GM21526 (cell line): ENCODE results near the gene ATF7.
"Not testable (repeated sequence)": the region's sequence is repeated elsewhere in the genome, so short reads cannot be mapped to it uniquely, and the experiment has no call there.

Source experiments
- ATAC-seq: cut with Tn5 transposase; IDR thresholded peaks from one replicate; pipeline ENCODE4 v1.9.1; 2021; ENCODE audit warnings: moderate library complexity; ENCODE audit not compliant: unreplicated experiment, low FRiP score

ATF7 gene

GRCh38 chr12:53625946-53626701, at the start of gene ATF7:
Gene ATF7, minus strand, starts transcription at chr12:53626382. Its CDS starts 25,382 bp downstream, at chr12:53601000.
- ATAC-seq = peak; percentile 93

GRCh38 chr12:53674977-53675700, 49.0 kb upstream of the ATF7 start:
- ATAC-seq = no peak

- no peak for ATAC-seq
These were observed 44.8 kb upstream of the ATF7 start for GRCh38 chr12:53670971-53671370.

- ATAC-seq = no peak
These were observed 44.1 kb upstream of the ATF7 start for GRCh38 chr12:53670308-53670707.

GRCh38 chr12:53667080-53667479, 40.9 kb upstream of the ATF7 start:
- ATAC-seq = no peak

- ATAC-seq = no peak
These were observed 38.8 kb upstream of the ATF7 start for GRCh38 chr12:53664936-53665335.

GRCh38 chr12:53664191-53664590, 38.0 kb upstream of the ATF7 start:
- ATAC-seq = no peak

GRCh38 chr12:53660041-53660440, 33.9 kb upstream of the ATF7 start:
- no peak for ATAC-seq

GRCh38 chr12:53659571-53659981, 33.4 kb upstream of the ATF7 start:
- ATAC-seq = no peak

- no peak for ATAC-seq
These were observed 32.9 kb upstream of the ATF7 start for GRCh38 chr12:53659011-53659551.

- no peak for ATAC-seq
These were observed 30.9 kb upstream of the ATF7 start for GRCh38 chr12:53657041-53657440.

GRCh38 chr12:53653595-53653994, 27.4 kb upstream of the ATF7 start:
- ATAC-seq = no peak

GRCh38 chr12:53652366-53652765, 26.2 kb upstream of the ATF7 start:
- no peak for ATAC-seq

GRCh38 chr12:53651737-53652136, 25.6 kb upstream of the ATF7 start:
- no peak for ATAC-seq

- ATAC-seq = not testable (repeated sequence)
These were observed 20.1 kb upstream of the ATF7 start for GRCh38 chr12:53646300-53646699.

GRCh38 chr12:53645165-53645564, 19.0 kb upstream of the ATF7 start:
- no peak for ATAC-seq

GRCh38 chr12:53644133-53644532, 18.0 kb upstream of the ATF7 start:
- ATAC-seq = no peak

- no peak for ATAC-seq
These were observed 17.2 kb upstream of the ATF7 start for GRCh38 chr12:53643232-53643979.

- ATAC-seq = no peak
These were observed 11.9 kb upstream of the ATF7 start for GRCh38 chr12:53638057-53638456.

- no peak for ATAC-seq
These were observed 10.5 kb upstream of the ATF7 start for GRCh38 chr12:53636641-53637040.

GRCh38 chr12:53635708-53636107, 9.5 kb upstream of the ATF7 start:
- not testable (repeated sequence) for ATAC-seq
